GM23338 (cell line): ENCODE results near the gene APOL1. TPM values are rescaled to one million over a fixed set of nuclear protein-coding genes. Genes with fewer than 3 reads are reported as not detected.
"Not testable (repeated sequence)": the region's sequence is repeated elsewhere in the genome, so short reads cannot be mapped to it uniquely, and the experiment has no call there.

Experiments
- ATAC-seq: fragments of 200-7000 bp; cut with Tn5 transposase; 3 replicates; pipeline ENCODE4 v1.9.1; 2020
- DNase-seq: peaks from one replicate; pipeline ENCODE4 v3.0.0-alpha.2; 2015; ENCODE audit warnings: low spot score
- H2AFZ ChIP-seq: fragments of 200-600 bp; sonication (generic); 2 replicates; pipeline ENCODE4 v1.8.0; 2016; ENCODE audit warnings: antibody characterized with exemption, mild to moderate bottlenecking, moderate library complexity
- H3F3A ChIP-seq: fragments of 200-600 bp; sonication (generic); replicated peaks from 2 replicates; pipeline ENCODE4 v1.8.0; 2017; ENCODE audit warnings: antibody characterized with exemption, mixed run types, low read depth
- H3K27ac ChIP-seq: fragments of 200-600 bp; sonication (generic); 2 replicates; pipeline ENCODE4 v1.6.1; 2016; ENCODE audit warnings: low read depth
- H3K27me3 ChIP-seq: fragments of 200-600 bp; sonication (generic); 2 replicates; pipeline ENCODE4 v1.8.0; 2016; ENCODE audit warnings: mild to moderate bottlenecking, mixed run types, moderate library complexity; ENCODE audit not compliant: insufficient read depth
- H3K36me3 ChIP-seq: fragments of 200-600 bp; sonication (generic); 2 replicates; pipeline ENCODE4 v1.8.0; 2016; ENCODE audit warnings: mild to moderate bottlenecking; ENCODE audit not compliant: insufficient read depth
- H3K4me1 ChIP-seq: fragments of 200-600 bp; sonication (generic); 2 replicates; pipeline ENCODE4 v1.8.0; 2016; ENCODE audit warnings: mild to moderate bottlenecking, moderate library complexity; ENCODE audit not compliant: insufficient read depth
- H3K4me2 ChIP-seq: fragments of 200-600 bp; sonication (generic); 2 replicates; pipeline ENCODE4 v1.7.1; 2017; ENCODE audit warnings: mixed run types
- H3K4me3 ChIP-seq: fragments of 200-600 bp; sonication (generic); 2 replicates; pipeline ENCODE4 v1.6.1; 2016; ENCODE audit warnings: mixed run types
- H3K79me2 ChIP-seq: fragments of 200-600 bp; sonication (generic); replicated peaks from 2 replicates; pipeline ENCODE4 v1.8.0; 2017; ENCODE audit warnings: mild to moderate bottlenecking; ENCODE audit not compliant: insufficient read depth
- H3K9me2 ChIP-seq: fragments of 200-600 bp; sonication (generic); 2 replicates; pipeline ENCODE4 v1.8.0; 2017; ENCODE audit not compliant: insufficient read depth
- H4K20me1 ChIP-seq: fragments of 200-600 bp; sonication (generic); replicated peaks from 2 replicates; pipeline ENCODE4 v1.8.0; 2017; ENCODE audit warnings: mild to moderate bottlenecking; ENCODE audit not compliant: insufficient read depth
- H3K27ac Mint-ChIP-seq: 2 replicates; pipeline ENCODE4 v1.8.0; 2020; ENCODE audit warnings: inconsistent platforms, mild to moderate bottlenecking, moderate library complexity, mixed read lengths
- H3K27me3 Mint-ChIP-seq: 3 replicates; pipeline ENCODE4 v1.8.0; 2022; ENCODE audit warnings: low read depth, mild to moderate bottlenecking, moderate library complexity, mixed read lengths, inconsistent platforms; ENCODE audit not compliant: insufficient read depth, poor library complexity
- H3K36me3 Mint-ChIP-seq: 3 replicates; pipeline ENCODE4 v1.8.0; 2021; ENCODE audit warnings: low read depth, mild to moderate bottlenecking, inconsistent platforms, moderate library complexity, mixed read lengths
- H3K4me1 Mint-ChIP-seq: 3 replicates; pipeline ENCODE4 v1.8.0; 2020; ENCODE audit warnings: mild to moderate bottlenecking, inconsistent platforms, mixed read lengths
- H3K4me3 Mint-ChIP-seq: 3 replicates; pipeline ENCODE4 v1.8.0; 2021; ENCODE audit warnings: moderate library complexity, mild to moderate bottlenecking, inconsistent platforms, mixed read lengths
- H3K9me3 Mint-ChIP-seq: 3 replicates; pipeline ENCODE4 v1.8.0; 2020; ENCODE audit warnings: moderate library complexity, mild to moderate bottlenecking, inconsistent platforms, mixed read lengths
- NANOG ChIP-seq: IDR thresholded peaks from 2 replicates; pipeline ENCODE4 v1.6.1; 2016; ENCODE audit warnings: antibody characterized with exemption, borderline replicate concordance
- POLR2AphosphoS5 ChIP-seq: IDR thresholded peaks from 2 replicates; pipeline ENCODE4 v1.6.1; 2016; ENCODE audit warnings: antibody characterized with exemption, low read depth
- REST ChIP-seq: IDR thresholded peaks from one replicate; pipeline ENCODE4 v1.6.1; 2018; ENCODE audit warnings: antibody characterized with exemption; ENCODE audit not compliant: unreplicated experiment
- STAT1 ChIP-seq: IDR thresholded peaks from one replicate; pipeline ENCODE4 v1.6.1; 2016; ENCODE audit warnings: antibody characterized with exemption; ENCODE audit not compliant: unreplicated experiment
- ZNF114 ChIP-seq: fragments of 250-450 bp; sonication (Bioruptor Pico); IDR thresholded peaks from 2 replicates; pipeline ENCODE4 v1.5.0; 2020; ENCODE audit warnings: mild to moderate bottlenecking, moderate library complexity
- polyA plus RNA-seq: library from polyadenylated mRNA; unstranded; fragments of >200 nt; fragmentation: Nextera tagmentation; extraction: Ambion mirVana; gene quantifications from 2 replicates; pipeline ENCODE4 v1.2.1, GENCODE V29; 2016
- total RNA-seq: library from RNA; depleted of rRNA; stranded (reverse); fragments of >200 nt; shearing (Covaris generic); gene quantifications from 2 replicates; pipeline ENCODE4 v1.2.3, GENCODE V29; 2014
- TF ChIP-seq, protein P1 (sequence below), 2 experiments: fragments of 200-600 bp in 1 of 2; sonication (generic) in 1 of 2; conservative IDR thresholded peaks; 2 replicates each; pipeline versions ENCODE4 v1.5.1 to v1.6.1; 2016 to 2017; ENCODE audit warnings: antibody characterized with exemption in 2 of 2, low read depth in 2 of 2, mild to moderate bottlenecking in 2 of 2, moderate library complexity in 1 of 2
- TF ChIP-seq, protein P2 (sequence below): IDR thresholded peaks from 2 replicates; pipeline ENCODE4 v1.6.1; 2016; ENCODE audit warnings: antibody characterized with exemption

APOL1 gene
- total and polyA plus RNA-seq, 2 experiments from 2014 or later: 0.11 TPM; not detected in 1

GRCh38 chr22:36267896-36268485 is 15.1 kb downstream of the APOL1 start (continued):
- no peak for TF ChIP-seq ZNF114
- TF ChIP-seq, protein P1, sequence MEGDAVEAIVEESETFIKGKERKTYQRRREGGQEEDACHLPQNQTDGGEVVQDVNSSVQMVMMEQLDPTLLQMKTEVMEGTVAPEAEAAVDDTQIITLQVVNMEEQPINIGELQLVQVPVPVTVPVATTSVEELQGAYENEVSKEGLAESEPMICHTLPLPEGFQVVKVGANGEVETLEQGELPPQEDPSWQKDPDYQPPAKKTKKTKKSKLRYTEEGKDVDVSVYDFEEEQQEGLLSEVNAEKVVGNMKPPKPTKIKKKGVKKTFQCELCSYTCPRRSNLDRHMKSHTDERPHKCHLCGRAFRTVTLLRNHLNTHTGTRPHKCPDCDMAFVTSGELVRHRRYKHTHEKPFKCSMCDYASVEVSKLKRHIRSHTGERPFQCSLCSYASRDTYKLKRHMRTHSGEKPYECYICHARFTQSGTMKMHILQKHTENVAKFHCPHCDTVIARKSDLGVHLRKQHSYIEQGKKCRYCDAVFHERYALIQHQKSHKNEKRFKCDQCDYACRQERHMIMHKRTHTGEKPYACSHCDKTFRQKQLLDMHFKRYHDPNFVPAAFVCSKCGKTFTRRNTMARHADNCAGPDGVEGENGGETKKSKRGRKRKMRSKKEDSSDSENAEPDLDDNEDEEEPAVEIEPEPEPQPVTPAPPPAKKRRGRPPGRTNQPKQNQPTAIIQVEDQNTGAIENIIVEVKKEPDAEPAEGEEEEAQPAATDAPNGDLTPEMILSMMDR (conservative IDR thresholded peaks at IDR 0.05; ENCODE audit: low read depth in 2 of 2): no peak
- TF ChIP-seq, protein P2, sequence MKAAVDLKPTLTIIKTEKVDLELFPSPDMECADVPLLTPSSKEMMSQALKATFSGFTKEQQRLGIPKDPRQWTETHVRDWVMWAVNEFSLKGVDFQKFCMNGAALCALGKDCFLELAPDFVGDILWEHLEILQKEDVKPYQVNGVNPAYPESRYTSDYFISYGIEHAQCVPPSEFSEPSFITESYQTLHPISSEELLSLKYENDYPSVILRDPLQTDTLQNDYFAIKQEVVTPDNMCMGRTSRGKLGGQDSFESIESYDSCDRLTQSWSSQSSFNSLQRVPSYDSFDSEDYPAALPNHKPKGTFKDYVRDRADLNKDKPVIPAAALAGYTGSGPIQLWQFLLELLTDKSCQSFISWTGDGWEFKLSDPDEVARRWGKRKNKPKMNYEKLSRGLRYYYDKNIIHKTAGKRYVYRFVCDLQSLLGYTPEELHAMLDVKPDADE: no peak
- no peak for TF ChIP-seq REST
- TF ChIP-seq POLR2AphosphoS5: no peak
- TF ChIP-seq NANOG: no peak
- TF ChIP-seq STAT1: no peak

GRCh38 chr22:36271231-36271630 is 18.3 kb downstream of the APOL1 start:
- not testable (repeated sequence) for H2AFZ ChIP-seq, H3K36me3 Mint-ChIP-seq, H3K4me2 ChIP-seq, H3K27ac Mint-ChIP-seq, H3K27me3 ChIP-seq, H3K79me2 ChIP-seq, H3F3A ChIP-seq, H3K4me1 ChIP-seq, H3K27me3 Mint-ChIP-seq, H3K36me3 ChIP-seq, H3K27ac ChIP-seq, H3K4me3 Mint-ChIP-seq, H4K20me1 ChIP-seq, ATAC-seq, H3K9me2 ChIP-seq, H3K4me1 Mint-ChIP-seq, H3K9me3 Mint-ChIP-seq, DNase-seq, H3K4me3 ChIP-seq

DNA sequence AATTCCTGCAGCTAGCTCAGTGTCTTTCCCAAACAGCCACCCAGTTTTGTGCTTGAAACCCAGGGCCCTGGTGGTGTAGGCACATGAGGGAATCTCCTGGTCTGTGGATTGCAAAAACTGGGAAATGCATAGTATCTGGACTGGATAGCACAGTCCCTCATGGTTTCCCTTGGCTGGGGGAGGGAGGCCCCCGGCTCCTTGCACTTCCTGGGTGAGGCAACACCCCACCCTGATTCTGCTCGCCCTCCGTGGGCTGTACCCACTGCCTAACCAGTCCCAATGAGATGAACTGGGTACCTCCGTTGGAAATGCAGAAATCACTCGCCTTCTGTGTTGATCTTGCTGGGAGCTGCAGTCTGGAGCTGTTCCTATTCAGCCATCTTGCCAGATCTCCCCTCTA is 19.0 kb downstream of the APOL1 start:
- DNase-seq, H3K27ac ChIP-seq, H2AFZ ChIP-seq, H3K4me1 ChIP-seq, H3K4me3 Mint-ChIP-seq, H3K36me3 Mint-ChIP-seq, H3K79me2 ChIP-seq, H3K9me2 ChIP-seq, H3K4me2 ChIP-seq, H3K27me3 Mint-ChIP-seq, H4K20me1 ChIP-seq, ATAC-seq, H3K4me3 ChIP-seq, H3F3A ChIP-seq, H3K9me3 Mint-ChIP-seq, H3K4me1 Mint-ChIP-seq, H3K27me3 ChIP-seq, H3K36me3 ChIP-seq, H3K27ac Mint-ChIP-seq: not testable (repeated sequence)
